Measurements from ENCODE around the gene MMADHC.

MMADHC gene

DNA sequence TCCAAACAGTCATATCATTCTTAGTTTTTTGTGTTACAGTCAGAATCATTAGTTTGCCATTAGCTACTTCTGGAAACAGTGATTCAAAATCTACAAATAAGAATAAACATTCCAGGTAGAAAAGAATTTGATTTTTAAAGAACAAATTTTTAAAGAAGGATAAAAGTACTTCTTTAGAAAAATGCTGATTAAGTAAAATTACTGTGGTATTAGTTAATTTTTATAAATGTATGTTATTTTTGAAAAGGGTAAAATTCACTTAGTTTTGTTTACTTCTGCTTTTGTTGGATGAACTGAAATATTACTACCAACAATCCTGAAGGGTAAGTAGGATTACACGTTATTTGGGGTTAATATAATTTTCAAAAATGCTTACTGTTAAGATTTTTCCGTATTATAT is 11.8 kb downstream of the MMADHC start:
- H3K4ac ChIP-seq (ENCODE audit: low read depth in 1 of 2, low read length in 2 of 2) = no peak overlapping the region
- H3K4me3 ChIP-seq (ENCODE audit: insufficient read depth in 1 of 2, low read depth in 1 of 2, low read length in 2 of 2) = no peak overlapping the region
- H3K36me3 ChIP-seq (ENCODE audit: control insufficient read depth in 1 of 2, insufficient read depth in 2 of 2, low read depth in 1 of 2, low read length in 2 of 2) = peaks cover 15 to 94% of the 10 kb centered on the region in 2 experiments
- no peak overlapping the region for H2AK5ac ChIP-seq (ENCODE audit: low read length, severe bottlenecking)
- WGBS = no CpG with 5 or more reads among the region's 2 CpGs
- H2BK120ac ChIP-seq (ENCODE audit: low read depth, low read length) = no peak overlapping the region
- H2BK12ac ChIP-seq (ENCODE audit: low read length in 2 of 2) = no peak overlapping the region
- H3K14ac ChIP-seq (ENCODE audit: low read length in 2 of 2) = no peak overlapping the region
- no peak overlapping the region for H2BK15ac ChIP-seq (ENCODE audit: low read depth, poor library complexity, severe bottlenecking)
- no peak overlapping the region for H2AFZ ChIP-seq (ENCODE audit: low read depth, low read length)
- H3K27me3 ChIP-seq (ENCODE audit: control insufficient read depth in 1 of 2, insufficient read depth in 1 of 2, low read length in 2 of 2) = no peaks in the 10 kb centered on the region
- no peak overlapping the region for H3K9ac ChIP-seq (ENCODE audit: low read length)
- peaks cover 22% of the 10 kb centered on the region for H3K79me1 ChIP-seq (replicated peaks; ENCODE audit: low read length, poor library complexity, severe bottlenecking)
- no peak for DNase-seq
- no peak overlapping the region for H3K27ac ChIP-seq (ENCODE audit: low read length, poor library complexity, severe bottlenecking)
- H2BK5ac ChIP-seq (ENCODE audit: low read depth, low read length, poor library complexity, severe bottlenecking) = no peak overlapping the region
- no peak overlapping the region for H3K23ac ChIP-seq (ENCODE audit: low read length in 2 of 2)
- no peak overlapping the region for H3K18ac ChIP-seq (ENCODE audit: low read depth in 1 of 2, low read length in 2 of 2)
- no peak overlapping the region for H4K8ac ChIP-seq (ENCODE audit: low read length)
- H3K4me1 ChIP-seq (ENCODE audit: control insufficient read depth, insufficient read depth, low read depth, low read length) = peaks cover 2% of the 10 kb centered on the region
- H3K9me3 ChIP-seq (ENCODE audit: control insufficient read depth, low read length) = no peaks in the 10 kb centered on the region
- H4K91ac ChIP-seq (ENCODE audit: low read length) = no peak overlapping the region
- no peak overlapping the region for H3K4me2 ChIP-seq (ENCODE audit: low read length, poor library complexity, severe bottlenecking)

DNA sequence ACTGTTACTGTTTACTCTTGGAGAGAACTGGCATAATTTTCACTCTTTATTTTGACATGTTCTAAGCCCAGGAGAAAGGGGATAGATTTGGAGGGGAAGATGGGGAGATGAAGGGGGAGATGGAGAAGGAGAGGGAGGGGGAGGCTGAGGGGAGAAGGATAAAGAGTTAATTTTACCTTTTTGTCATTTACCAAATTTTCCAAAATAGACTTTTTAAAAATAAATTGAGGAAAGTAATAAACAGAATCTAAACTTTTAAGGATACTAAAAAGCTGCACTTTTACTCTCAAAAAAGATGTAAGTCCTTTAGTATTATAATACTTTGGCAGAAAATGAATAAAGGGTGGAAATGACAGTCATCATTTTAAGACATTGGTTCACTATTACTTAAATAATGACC is 12.3 kb downstream of the MMADHC start:
- H3K27ac ChIP-seq (ENCODE audit: low read length, poor library complexity, severe bottlenecking) = no peak overlapping the region
- H2BK5ac ChIP-seq (ENCODE audit: low read depth, low read length, poor library complexity, severe bottlenecking) = no peak overlapping the region
- H3K4me3 ChIP-seq (ENCODE audit: insufficient read depth in 1 of 2, low read depth in 1 of 2, low read length in 2 of 2) = no peak overlapping the region
- no peaks in the 10 kb centered on the region for H3K9me3 ChIP-seq (ENCODE audit: control insufficient read depth, low read length)
- no peak overlapping the region for H3K14ac ChIP-seq (ENCODE audit: low read length in 2 of 2)
- no peak overlapping the region for H4K91ac ChIP-seq (ENCODE audit: low read length)
- H3K9ac ChIP-seq (ENCODE audit: low read length) = no peak overlapping the region
- peaks cover 20% of the 10 kb centered on the region for H3K79me1 ChIP-seq (replicated peaks; ENCODE audit: low read length, poor library complexity, severe bottlenecking)
- H2BK12ac ChIP-seq (ENCODE audit: low read length in 2 of 2) = no peak overlapping the region
- no peak overlapping the region for H3K4ac ChIP-seq (ENCODE audit: low read depth in 1 of 2, low read length in 2 of 2)
- H4K8ac ChIP-seq (ENCODE audit: low read length) = no peak overlapping the region
- no peak overlapping the region for H2BK15ac ChIP-seq (ENCODE audit: low read depth, poor library complexity, severe bottlenecking)
- no peak overlapping the region for H2AK5ac ChIP-seq (ENCODE audit: low read length, severe bottlenecking)
- no peak overlapping the region for H2AFZ ChIP-seq (ENCODE audit: low read depth, low read length)
- H3K36me3 ChIP-seq (ENCODE audit: control insufficient read depth in 1 of 2, insufficient read depth in 2 of 2, low read depth in 1 of 2, low read length in 2 of 2) = peaks cover 15 to 94% of the 10 kb centered on the region in 2 experiments
- DNase-seq = no peak
- no peak overlapping the region for H3K18ac ChIP-seq (ENCODE audit: low read depth in 1 of 2, low read length in 2 of 2)
- H3K27me3 ChIP-seq (ENCODE audit: control insufficient read depth in 1 of 2, insufficient read depth in 1 of 2, low read length in 2 of 2) = no peaks in the 10 kb centered on the region
- H3K23ac ChIP-seq (ENCODE audit: low read length in 2 of 2) = no peak overlapping the region
- peaks cover 2% of the 10 kb centered on the region for H3K4me1 ChIP-seq (ENCODE audit: control insufficient read depth, insufficient read depth, low read depth, low read length)
- no peak overlapping the region for H3K4me2 ChIP-seq (ENCODE audit: low read length, poor library complexity, severe bottlenecking)
- H2BK120ac ChIP-seq (ENCODE audit: low read depth, low read length) = no peak overlapping the region

DNA sequence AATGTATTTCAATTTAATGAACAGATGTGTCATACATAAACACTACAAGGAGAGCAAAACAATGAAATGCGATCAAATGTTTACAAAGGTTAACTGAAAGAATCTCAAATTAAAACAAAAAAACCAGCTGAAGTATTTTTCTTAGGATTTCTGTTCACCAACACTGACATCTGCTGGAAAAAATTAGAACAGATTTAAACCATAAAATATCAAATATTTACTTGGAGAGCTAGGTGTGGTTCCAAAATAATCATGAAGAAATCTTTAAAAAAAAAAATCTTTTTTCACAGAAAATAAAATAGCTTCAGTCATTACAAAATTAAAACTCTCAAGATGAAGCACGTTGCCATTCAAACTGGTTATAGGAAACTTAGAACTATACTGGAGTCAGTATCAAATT is 13.8 kb downstream of the MMADHC start:
- Histone ChIP-seq H2AK5ac (ENCODE audit: low read length, severe bottlenecking) (no peak overlapping the region), H3K9me3 (ENCODE audit: control insufficient read depth, low read length) (no peaks in the 10 kb centered on the region), H2AFZ (ENCODE audit: low read depth, low read length) (no peak overlapping the region), H3K36me3 (ENCODE audit: control insufficient read depth in 1 of 2, insufficient read depth in 2 of 2, low read depth in 1 of 2, low read length in 2 of 2) (peaks cover 12 to 94% of the 10 kb centered on the region in 2 experiments), H2BK120ac (ENCODE audit: low read depth, low read length) (no peak overlapping the region), H3K27ac (ENCODE audit: low read length, poor library complexity, severe bottlenecking) (no peak overlapping the region), H3K4me3 (ENCODE audit: insufficient read depth in 1 of 2, low read depth in 1 of 2, low read length in 2 of 2) (no peak overlapping the region), H3K14ac (ENCODE audit: low read length in 2 of 2) (no peak overlapping the region), H3K27me3 (ENCODE audit: control insufficient read depth in 1 of 2, insufficient read depth in 1 of 2, low read length in 2 of 2) (no peaks in the 10 kb centered on the region), H4K91ac (ENCODE audit: low read length) (no peak overlapping the region), H3K4ac (ENCODE audit: low read depth in 1 of 2, low read length in 2 of 2) (no peak overlapping the region), H2BK5ac (ENCODE audit: low read depth, low read length, poor library complexity, severe bottlenecking) (no peak overlapping the region), H3K4me2 (ENCODE audit: low read length, poor library complexity, severe bottlenecking) (no peak overlapping the region), H3K18ac (ENCODE audit: low read depth in 1 of 2, low read length in 2 of 2) (no peak overlapping the region), H2BK12ac (ENCODE audit: low read length in 2 of 2) (no peak overlapping the region), H2BK15ac (ENCODE audit: low read depth, poor library complexity, severe bottlenecking) (no peak overlapping the region), H3K79me1 (replicated peaks; ENCODE audit: low read length, poor library complexity, severe bottlenecking) (peaks cover 15% of the 10 kb centered on the region), H4K8ac (ENCODE audit: low read length) (no peak overlapping the region), H3K9ac (ENCODE audit: low read length) (peak overlapping the region; percentile 21), H3K23ac (ENCODE audit: low read length in 2 of 2) (no peak overlapping the region), H3K4me1 (ENCODE audit: control insufficient read depth, insufficient read depth, low read depth, low read length) (peaks cover 2% of the 10 kb centered on the region)
- DNase-seq = no peak
- WGBS = no CpG with 5 or more reads among the region's 2 CpGs

DNA sequence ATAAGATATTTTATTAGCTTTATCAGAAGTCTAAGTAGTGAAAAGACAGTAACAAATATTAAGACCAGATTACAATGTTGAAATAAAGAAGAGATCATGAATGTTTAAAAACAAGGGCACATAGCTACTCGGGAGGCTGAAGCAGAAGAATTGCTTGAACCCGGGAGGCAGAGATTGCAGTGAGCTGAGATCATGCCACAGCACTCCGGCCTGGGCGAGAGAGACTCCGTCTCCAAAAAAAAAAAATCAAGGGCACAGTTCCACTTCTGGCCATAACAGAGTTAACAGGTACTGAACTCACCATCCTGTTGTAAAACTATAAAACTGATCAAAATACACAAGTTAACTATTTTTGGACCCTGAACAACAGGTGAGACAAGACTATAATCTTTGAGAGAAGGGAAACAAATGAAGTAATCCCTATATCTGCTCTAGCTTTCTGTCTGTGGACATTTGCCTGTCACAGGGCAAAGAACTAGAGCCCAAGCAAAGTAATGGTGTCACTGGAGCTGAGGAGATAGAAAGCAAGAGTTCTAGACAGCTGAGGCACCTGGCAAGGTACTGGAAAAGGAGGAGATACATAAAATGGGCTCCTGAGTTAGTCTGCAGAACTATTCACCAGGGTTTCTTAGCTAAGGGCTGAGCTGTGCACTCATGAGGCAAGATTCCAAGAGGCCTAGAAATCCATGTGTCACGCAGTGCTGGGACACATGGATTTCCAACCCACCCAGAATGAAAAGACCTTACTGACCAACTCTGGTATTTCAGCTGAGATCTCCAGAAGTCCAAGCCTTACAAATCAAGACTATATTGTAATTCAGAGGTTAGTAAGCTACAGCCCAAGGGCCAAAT is 15.2 kb downstream of the MMADHC start:
- Histone ChIP-seq H4K8ac (ENCODE audit: low read length) (no peak overlapping the region), H3K27me3 (ENCODE audit: control insufficient read depth in 1 of 2, insufficient read depth in 1 of 2, low read length in 2 of 2) (no peaks in the 10 kb centered on the region), H3K27ac (ENCODE audit: low read length, poor library complexity, severe bottlenecking) (no peak overlapping the region), H3K23ac (ENCODE audit: low read length in 2 of 2) (no peak overlapping the region), H2BK15ac (ENCODE audit: low read depth, poor library complexity, severe bottlenecking) (no peak overlapping the region), H3K18ac (ENCODE audit: low read depth in 1 of 2, low read length in 2 of 2) (no peak overlapping the region), H2BK120ac (ENCODE audit: low read depth, low read length) (no peak overlapping the region), H3K4me1 (ENCODE audit: control insufficient read depth, insufficient read depth, low read depth, low read length) (peaks cover 2% of the 10 kb centered on the region), H3K9ac (ENCODE audit: low read length) (peak overlapping the region; percentile 33), H2AK5ac (ENCODE audit: low read length, severe bottlenecking) (no peak overlapping the region), H2BK5ac (ENCODE audit: low read depth, low read length, poor library complexity, severe bottlenecking) (no peak overlapping the region), H3K4ac (ENCODE audit: low read depth in 1 of 2, low read length in 2 of 2) (no peak overlapping the region), H3K14ac (ENCODE audit: low read length in 2 of 2) (no peak overlapping the region), H3K36me3 (ENCODE audit: control insufficient read depth in 1 of 2, insufficient read depth in 2 of 2, low read depth in 1 of 2, low read length in 2 of 2) (peaks cover 6 to 94% of the 10 kb centered on the region in 2 experiments), H3K9me3 (ENCODE audit: control insufficient read depth, low read length) (no peaks in the 10 kb centered on the region), H3K4me3 (ENCODE audit: insufficient read depth in 1 of 2, low read depth in 1 of 2, low read length in 2 of 2) (no peak overlapping the region), H3K79me1 (replicated peaks; ENCODE audit: low read length, poor library complexity, severe bottlenecking) (peaks cover 16% of the 10 kb centered on the region), H3K4me2 (ENCODE audit: low read length, poor library complexity, severe bottlenecking) (no peak overlapping the region), H2BK12ac (ENCODE audit: low read length in 2 of 2) (no peak overlapping the region), H4K91ac (ENCODE audit: low read length) (no peak overlapping the region), H2AFZ (ENCODE audit: low read depth, low read length) (no peak overlapping the region)
- WGBS = 94% methylated on average over 5 of the region's 6 CpGs
- DNase-seq = no peak

All from mesenchymal stem cell (in vitro differentiated cells and primary cell).